ENCODE measurements around the gene GSPT1.
"Not testable (repeated sequence)": the region's sequence is repeated elsewhere in the genome, so short reads cannot be mapped to it uniquely, and the experiment has no call there.

GSPT1 gene

DNA sequence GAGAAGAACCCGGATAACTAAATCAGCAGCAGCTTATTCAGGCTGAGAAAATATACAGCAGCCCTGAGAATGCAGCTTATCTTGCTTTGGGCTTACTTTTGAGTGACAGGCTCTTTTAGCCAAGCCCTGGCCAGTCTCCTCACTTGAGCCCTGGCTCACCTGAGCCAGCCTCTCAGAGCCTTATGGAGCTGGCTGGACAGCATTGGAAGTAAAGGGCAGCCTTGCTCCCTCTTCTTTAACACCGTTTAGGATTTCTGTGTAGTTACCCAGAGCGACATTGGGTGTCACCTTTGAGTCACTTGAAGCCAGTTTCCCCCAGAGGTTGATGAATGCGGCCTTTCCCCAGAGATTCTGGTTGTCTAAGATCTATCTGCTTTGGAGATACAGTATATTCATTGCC lies 33.8 kb upstream of the GSPT1 start:
- Histone ChIP-seq H3K4me1 (no peaks in the 10 kb centered on the region), H3K27me3 (ENCODE audit: control insufficient read depth, insufficient read depth, low read length) (no peaks in the 10 kb centered on the region), H3K9me3 (ENCODE audit: control insufficient read depth, low read length) (no peaks in the 10 kb centered on the region), H3K79me2 (no peaks in the 10 kb centered on the region), H3K4me2 (ENCODE audit: low read length) (no peak overlapping the region), H3K4me3 (ENCODE audit: low read depth, low read length) (no peak overlapping the region), H2AFZ (no peak overlapping the region), H3K27ac (no peak overlapping the region), H3K36me3 (ENCODE audit: control insufficient read depth, insufficient read depth, low read length) (no peaks in the 10 kb centered on the region), H3K9ac (no peak overlapping the region)
- TF ChIP-seq, protein P1, sequence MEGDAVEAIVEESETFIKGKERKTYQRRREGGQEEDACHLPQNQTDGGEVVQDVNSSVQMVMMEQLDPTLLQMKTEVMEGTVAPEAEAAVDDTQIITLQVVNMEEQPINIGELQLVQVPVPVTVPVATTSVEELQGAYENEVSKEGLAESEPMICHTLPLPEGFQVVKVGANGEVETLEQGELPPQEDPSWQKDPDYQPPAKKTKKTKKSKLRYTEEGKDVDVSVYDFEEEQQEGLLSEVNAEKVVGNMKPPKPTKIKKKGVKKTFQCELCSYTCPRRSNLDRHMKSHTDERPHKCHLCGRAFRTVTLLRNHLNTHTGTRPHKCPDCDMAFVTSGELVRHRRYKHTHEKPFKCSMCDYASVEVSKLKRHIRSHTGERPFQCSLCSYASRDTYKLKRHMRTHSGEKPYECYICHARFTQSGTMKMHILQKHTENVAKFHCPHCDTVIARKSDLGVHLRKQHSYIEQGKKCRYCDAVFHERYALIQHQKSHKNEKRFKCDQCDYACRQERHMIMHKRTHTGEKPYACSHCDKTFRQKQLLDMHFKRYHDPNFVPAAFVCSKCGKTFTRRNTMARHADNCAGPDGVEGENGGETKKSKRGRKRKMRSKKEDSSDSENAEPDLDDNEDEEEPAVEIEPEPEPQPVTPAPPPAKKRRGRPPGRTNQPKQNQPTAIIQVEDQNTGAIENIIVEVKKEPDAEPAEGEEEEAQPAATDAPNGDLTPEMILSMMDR (IDR thresholded peaks at IDR 0.05): peak; percentile 69

- Histone ChIP-seq H3K9me3 (ENCODE audit: control insufficient read depth, low read length) (no peaks in the 10 kb centered on the region), H3K27me3 (ENCODE audit: control insufficient read depth, insufficient read depth, low read length) (no peaks in the 10 kb centered on the region), H3K27ac (no peak overlapping the region), H3K79me2 (no peaks in the 10 kb centered on the region), H2AFZ (no peak overlapping the region), H3K36me3 (ENCODE audit: control insufficient read depth, insufficient read depth, low read length) (no peaks in the 10 kb centered on the region), H3K4me3 (ENCODE audit: low read depth, low read length) (no peak overlapping the region), H3K9ac (no peak overlapping the region), H3K4me2 (ENCODE audit: low read length) (no peak overlapping the region), H3K4me1 (no peaks in the 10 kb centered on the region)
- TF ChIP-seq, protein P1 (IDR thresholded peaks at IDR 0.05): no peak
These were observed 33.1 kb upstream of the GSPT1 start for GRCh38 chr16:11948819-11949218.

DNA sequence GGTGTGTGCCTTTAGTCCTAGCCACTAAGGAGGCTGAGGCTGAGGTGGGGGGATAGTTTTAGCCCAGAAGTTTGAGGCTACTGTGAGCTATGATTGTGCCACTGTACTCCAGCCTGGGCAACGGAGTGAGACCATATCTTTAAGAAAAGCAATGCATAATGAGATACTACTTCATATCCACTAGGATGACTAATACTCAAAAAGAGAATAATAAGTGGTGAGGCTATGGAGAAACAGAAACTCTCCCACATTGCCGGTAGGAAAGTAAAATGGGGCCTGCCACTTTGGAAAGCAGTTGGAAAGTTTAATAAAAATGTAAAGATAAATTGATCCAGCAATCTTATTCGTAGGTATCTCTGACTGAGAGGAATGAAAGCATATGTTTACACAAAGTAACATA lies 30.7 kb upstream of the GSPT1 start:
- H3K36me3 ChIP-seq (ENCODE audit: control insufficient read depth, insufficient read depth, low read length): no peaks in the 10 kb centered on the region
- no peaks in the 10 kb centered on the region for H3K79me2 ChIP-seq
- H3K9me3 ChIP-seq (ENCODE audit: control insufficient read depth, low read length): no peaks in the 10 kb centered on the region
- no peak overlapping the region for H3K27ac ChIP-seq
- H3K4me1 ChIP-seq: no peaks in the 10 kb centered on the region
- no peak overlapping the region for H3K4me2 ChIP-seq (ENCODE audit: low read length)
- no peak overlapping the region for H3K9ac ChIP-seq
- no peak overlapping the region for H3K4me3 ChIP-seq (ENCODE audit: low read depth, low read length)
- H3K27me3 ChIP-seq (ENCODE audit: control insufficient read depth, insufficient read depth, low read length): no peaks in the 10 kb centered on the region
- no peak overlapping the region for H2AFZ ChIP-seq
- TF ChIP-seq, protein P1 (IDR thresholded peaks at IDR 0.05): no peak

GRCh38 chr16:11941945-11942344 lies 26.2 kb upstream of the GSPT1 start, which contains the start of gene NPIPB2:
Gene NPIPB2, minus strand, starts transcription at chr16:11942045. Its CDS starts 0 bp downstream, at chr16:11942045.
- H3K4me3 ChIP-seq (ENCODE audit: low read depth, low read length); H3K36me3 ChIP-seq (ENCODE audit: control insufficient read depth, insufficient read depth, low read length); H3K9ac ChIP-seq; H3K4me2 ChIP-seq (ENCODE audit: low read length); H3K27me3 ChIP-seq (ENCODE audit: control insufficient read depth, insufficient read depth, low read length); H3K27ac ChIP-seq; H2AFZ ChIP-seq; H3K4me1 ChIP-seq; H3K9me3 ChIP-seq (ENCODE audit: control insufficient read depth, low read length); H3K79me2 ChIP-seq: not testable (repeated sequence)

DNA sequence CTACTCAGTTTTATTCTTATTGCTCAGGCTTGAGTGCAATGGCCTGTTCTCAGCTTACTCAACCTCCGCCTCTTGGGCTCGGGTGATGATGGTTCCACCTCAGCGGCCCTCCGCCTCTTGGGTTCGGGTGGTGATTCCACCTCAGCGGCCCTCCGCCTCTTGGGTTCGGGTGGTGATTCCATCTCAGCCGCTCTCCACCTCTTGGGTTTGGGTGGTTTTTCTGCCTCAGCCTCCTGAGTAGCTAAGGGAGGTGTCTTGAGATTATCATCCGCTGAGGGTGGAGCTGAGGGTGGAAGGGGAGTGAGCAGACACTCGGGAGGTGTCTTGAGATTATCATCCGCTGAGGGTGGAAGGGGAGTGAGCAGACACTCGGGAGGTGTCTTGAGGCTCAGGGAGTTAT lies 11.6 kb upstream of the GSPT1 start:
- not testable (repeated sequence) for H3K27ac ChIP-seq; H3K27me3 ChIP-seq (ENCODE audit: control insufficient read depth, insufficient read depth, low read length); H3K79me2 ChIP-seq

GRCh38 chr16:11924046-11924445 lies 8.3 kb upstream of the GSPT1 start:
- not testable (repeated sequence) for H3K27ac ChIP-seq; H3K27me3 ChIP-seq (ENCODE audit: control insufficient read depth, insufficient read depth, low read length); H3K4me3 ChIP-seq (ENCODE audit: low read depth, low read length); H3K36me3 ChIP-seq (ENCODE audit: control insufficient read depth, insufficient read depth, low read length); H3K4me1 ChIP-seq; H3K9me3 ChIP-seq (ENCODE audit: control insufficient read depth, low read length); H3K4me2 ChIP-seq (ENCODE audit: low read length); H3K79me2 ChIP-seq; H3K9ac ChIP-seq; H2AFZ ChIP-seq

More for the DNA sequence above, 11.6 kb upstream of the GSPT1 start:
- not testable (repeated sequence) for H3K9ac ChIP-seq; H3K4me2 ChIP-seq (ENCODE audit: low read length); H3K4me1 ChIP-seq; H3K4me3 ChIP-seq (ENCODE audit: low read depth, low read length); H3K36me3 ChIP-seq (ENCODE audit: control insufficient read depth, insufficient read depth, low read length); H2AFZ ChIP-seq; H3K9me3 ChIP-seq (ENCODE audit: control insufficient read depth, low read length)
